Activated CD8-positive, alpha-beta T cell treated with anti-CD3 and anti-CD28 coated beads, Interleukin-2, amount 10 ng/mL, durations not matched to agents 7 days and 5 days (primary cell): ENCODE measurements around the gene MBNL1. TPM values are rescaled to one million over a fixed set of nuclear protein-coding genes. Genes with fewer than 3 reads are reported as not detected.

Experiments
- ATAC-seq: fragments of 150-1000 bp; cut with Tn5 transposase; one replicate; pipeline ENCODE4 v1.10.0; 2021; ENCODE audit warnings: moderate library complexity
- CTCF ChIA-PET: fragments of 350-600 bp; sonication (Branson Sonifier 250); formaldehyde crosslinking; loops from one replicate; lab custom pipeline; 2021; ENCODE audit warnings: antibody characterized with exemption; lab: Charles Lee
- POLR2A ChIA-PET: fragments of 350-600 bp; sonication (Branson Sonifier 250); formaldehyde crosslinking; loops from one replicate; lab custom pipeline; 2021; ENCODE audit warnings: antibody characterized with exemption; lab: Charles Lee
- DNase-seq: peaks from one replicate; pipeline ENCODE4 v3.0.0-alpha.2; 2020
- H3K27ac Mint-ChIP-seq: one replicate; pipeline ENCODE4 v1.8.0; 2021; ENCODE audit warnings: mild to moderate bottlenecking, mixed read lengths
- H3K27me3 Mint-ChIP-seq: one replicate; pipeline ENCODE4 v1.8.0; 2021; ENCODE audit warnings: low read depth, mixed read lengths
- H3K36me3 Mint-ChIP-seq: one replicate; pipeline ENCODE4 v1.8.0; 2021; ENCODE audit warnings: low read depth, mixed read lengths
- H3K4me1 Mint-ChIP-seq: one replicate; pipeline ENCODE4 v1.8.0; 2021; ENCODE audit warnings: low read depth, mixed read lengths
- H3K4me3 Mint-ChIP-seq: one replicate; pipeline ENCODE4 v1.8.0; 2021; ENCODE audit warnings: mild to moderate bottlenecking, mixed read lengths
- H3K9me3 Mint-ChIP-seq: one replicate; pipeline ENCODE4 v1.8.0; 2022; ENCODE audit warnings: mixed read lengths; ENCODE audit not compliant: insufficient read depth
- total RNA-seq, 2 experiments: library from RNA; stranded (reverse); gene quantifications; one replicate each; pipeline ENCODE4 v1.2.3, GENCODE V29; 2021

Gene MBNL1
- total RNA-seq, 2 experiments from 2014 or later = 469 to 504 TPM

- H3K4me3 Mint-ChIP-seq = no peak overlapping the region
- H3K9me3 Mint-ChIP-seq = no peaks in the 10 kb centered on the region
- no peaks in the 10 kb centered on the region for H3K27me3 Mint-ChIP-seq
- DNase-seq (no peak), ATAC-seq (no peak)
- POLR2A ChIA-PET = no interaction called here
- peak overlapping the region; percentile 67 for H3K27ac Mint-ChIP-seq
- peaks cover 68% of the 10 kb centered on the region for H3K36me3 Mint-ChIP-seq
- peaks cover 33% of the 10 kb centered on the region for H3K4me1 Mint-ChIP-seq
- CTCF ChIA-PET = no interaction called here
These were observed 185.5 kb downstream of the MBNL1 start for GRCh38 chr3:152454076-152454875.

- Mint-ChIP-seq H3K27me3 (no peaks in the 10 kb centered on the region), H3K4me3 (no peak overlapping the region), H3K36me3 (peaks cover 67% of the 10 kb centered on the region), H3K9me3 (no peaks in the 10 kb centered on the region), H3K27ac (no peak overlapping the region), H3K4me1 (peaks cover 31% of the 10 kb centered on the region)
- DNase-seq = no peak
- ChIA-PET CTCF (interaction anchor here (1.3 kb wide), 1 partner anchor 12 kb away, joined by 4 read pairs; no protein-coding TSS in a partner anchor), POLR2A (no interaction called here)
- ATAC-seq = peak; percentile 5
These were observed 187.3 kb downstream of the MBNL1 start for GRCh38 chr3:152455989-152456388.

GRCh38 chr3:152457500-152458375 is 189.0 kb downstream of the MBNL1 start:
- POLR2A ChIA-PET = no interaction called here
- Mint-ChIP-seq H3K4me3 (no peak overlapping the region), H3K36me3 (peaks cover 57% of the 10 kb centered on the region), H3K27me3 (no peaks in the 10 kb centered on the region), H3K9me3 (no peaks in the 10 kb centered on the region), H3K4me1 (peaks cover 26% of the 10 kb centered on the region), H3K27ac (peak overlapping the region; percentile 52)
- ATAC-seq = peak; percentile 25
- no peak for DNase-seq
- CTCF ChIA-PET = interaction anchor here (1.1 to 1.4 kb wide), 3 partner anchors 9 to 15 kb away, joined by 3 to 9 read pairs (median 3); no protein-coding TSS in a partner anchor

GRCh38 chr3:152458376-152459117 is 189.8 kb downstream of the MBNL1 start:
- CTCF ChIA-PET = interaction anchor here (1.1 to 1.4 kb wide), 3 partner anchors 8 to 16 kb away, joined by 3 to 9 read pairs (median 3); no protein-coding TSS in a partner anchor

GRCh38 chr3:152459118-152459515 is 190.4 kb downstream of the MBNL1 start:
- Mint-ChIP-seq H3K27ac (no peak overlapping the region), H3K27me3 (no peaks in the 10 kb centered on the region), H3K36me3 (peaks cover 58% of the 10 kb centered on the region), H3K4me1 (peaks cover 26% of the 10 kb centered on the region), H3K4me3 (no peak overlapping the region), H3K9me3 (no peaks in the 10 kb centered on the region)
- ChIA-PET CTCF (no interaction called here), POLR2A (no interaction called here)
- DNase-seq (no peak), ATAC-seq (no peak)

More at GRCh38 chr3:152458376-152459117, 189.8 kb downstream of the MBNL1 start:
- no peaks in the 10 kb centered on the region for H3K27me3 Mint-ChIP-seq
- no peak overlapping the region for H3K4me3 Mint-ChIP-seq
- POLR2A ChIA-PET = no interaction called here
- peak overlapping the region; percentile 67 for H3K27ac Mint-ChIP-seq
- H3K36me3 Mint-ChIP-seq = peaks cover 59% of the 10 kb centered on the region
- H3K9me3 Mint-ChIP-seq = no peaks in the 10 kb centered on the region
- H3K4me1 Mint-ChIP-seq = peaks cover 26% of the 10 kb centered on the region
- DNase-seq (no peak), ATAC-seq (no peak)

- H3K4me1 Mint-ChIP-seq = peaks cover 24% of the 10 kb centered on the region
- ATAC-seq (peak; percentile 24), DNase-seq (no peak)
- no peak overlapping the region for H3K4me3 Mint-ChIP-seq
- POLR2A ChIA-PET = no interaction called here
- H3K27ac Mint-ChIP-seq = peak overlapping the region; percentile 43
- CTCF ChIA-PET = no interaction called here
- no peaks in the 10 kb centered on the region for H3K9me3 Mint-ChIP-seq
- no peaks in the 10 kb centered on the region for H3K27me3 Mint-ChIP-seq
- peaks cover 56% of the 10 kb centered on the region for H3K36me3 Mint-ChIP-seq
These were observed 190.8 kb downstream of the MBNL1 start for GRCh38 chr3:152459572-152459971.

- no peak for ATAC-seq
- Mint-ChIP-seq H3K36me3 (peaks cover 60% of the 10 kb centered on the region), H3K4me3 (no peak overlapping the region), H3K4me1 (peaks cover 19% of the 10 kb centered on the region), H3K27ac (peak overlapping the region; percentile 6), H3K9me3 (no peaks in the 10 kb centered on the region), H3K27me3 (no peaks in the 10 kb centered on the region)
- no peak for DNase-seq
- ChIA-PET CTCF (no interaction called here), POLR2A (interaction anchor here (0.6 kb wide), 1 partner anchor 13 kb away, joined by 3 read pairs; no protein-coding TSS in a partner anchor)
These were observed 192.2 kb downstream of the MBNL1 start for GRCh38 chr3:152460936-152461335.

- Mint-ChIP-seq H3K27me3 (no peaks in the 10 kb centered on the region), H3K4me3 (no peak overlapping the region), H3K4me1 (peaks cover 17% of the 10 kb centered on the region), H3K9me3 (no peaks in the 10 kb centered on the region), H3K27ac (no peak overlapping the region), H3K36me3 (peaks cover 60% of the 10 kb centered on the region)
- ChIA-PET CTCF (no interaction called here), POLR2A (interaction anchor here (0.6 kb wide), 1 partner anchor 13 kb away, joined by 3 read pairs; no protein-coding TSS in a partner anchor)
- ATAC-seq (no peak), DNase-seq (no peak)
These were observed 192.7 kb downstream of the MBNL1 start for GRCh38 chr3:152461460-152461859.

- ChIA-PET POLR2A (no interaction called here), CTCF (interaction anchor here (0.8 to 2.3 kb wide), 9 partner anchors 9 to 395 kb away, joined by 3 to 11 read pairs (median 4); no protein-coding TSS in a partner anchor)
- no peak overlapping the region for H3K4me3 Mint-ChIP-seq
- H3K4me1 Mint-ChIP-seq = no peaks in the 10 kb centered on the region
- ATAC-seq (peak; percentile 77), DNase-seq (no peak)
- peaks cover 41% of the 10 kb centered on the region for H3K36me3 Mint-ChIP-seq
- no peaks in the 10 kb centered on the region for H3K9me3 Mint-ChIP-seq
- H3K27me3 Mint-ChIP-seq = no peaks in the 10 kb centered on the region
- H3K27ac Mint-ChIP-seq = no peak overlapping the region
These were observed 198.1 kb downstream of the MBNL1 start for GRCh38 chr3:152466784-152467183.

- Mint-ChIP-seq H3K36me3 (peaks cover 31% of the 10 kb centered on the region), H3K4me1 (peaks cover 2% of the 10 kb centered on the region), H3K9me3 (no peaks in the 10 kb centered on the region), H3K4me3 (no peak overlapping the region), H3K27ac (no peak overlapping the region), H3K27me3 (peaks cover 9% of the 10 kb centered on the region)
- no peak for DNase-seq
- ATAC-seq = no peak
- CTCF ChIA-PET = no interaction called here
- POLR2A ChIA-PET = no interaction called here
These were observed 200.7 kb downstream of the MBNL1 start for GRCh38 chr3:152469248-152470025.
